Fibroblast of pulmonary artery (primary cell): ENCODE measurements around the gene SLC14A1.

Experiments
- DNase-seq: peaks from one replicate; pipeline ENCODE4 v3.0.0-alpha.2; 2010; ENCODE audit warnings: low read depth
- H3K4me3 ChIP-seq: replicated peaks from 2 replicates; pipeline ENCODE4 v1.5.1; 2011; ENCODE audit warnings: low read depth, mild to moderate bottlenecking, control low read depth, low read length, moderate library complexity
- TF ChIP-seq, protein P1 (sequence below): IDR thresholded peaks from 2 replicates; pipeline ENCODE4 v1.5.1; 2011; ENCODE audit warnings: mild to moderate bottlenecking, control low read depth, low read length, inconsistent platforms; ENCODE audit errors: missing control alignments

Gene SLC14A1

DNA sequence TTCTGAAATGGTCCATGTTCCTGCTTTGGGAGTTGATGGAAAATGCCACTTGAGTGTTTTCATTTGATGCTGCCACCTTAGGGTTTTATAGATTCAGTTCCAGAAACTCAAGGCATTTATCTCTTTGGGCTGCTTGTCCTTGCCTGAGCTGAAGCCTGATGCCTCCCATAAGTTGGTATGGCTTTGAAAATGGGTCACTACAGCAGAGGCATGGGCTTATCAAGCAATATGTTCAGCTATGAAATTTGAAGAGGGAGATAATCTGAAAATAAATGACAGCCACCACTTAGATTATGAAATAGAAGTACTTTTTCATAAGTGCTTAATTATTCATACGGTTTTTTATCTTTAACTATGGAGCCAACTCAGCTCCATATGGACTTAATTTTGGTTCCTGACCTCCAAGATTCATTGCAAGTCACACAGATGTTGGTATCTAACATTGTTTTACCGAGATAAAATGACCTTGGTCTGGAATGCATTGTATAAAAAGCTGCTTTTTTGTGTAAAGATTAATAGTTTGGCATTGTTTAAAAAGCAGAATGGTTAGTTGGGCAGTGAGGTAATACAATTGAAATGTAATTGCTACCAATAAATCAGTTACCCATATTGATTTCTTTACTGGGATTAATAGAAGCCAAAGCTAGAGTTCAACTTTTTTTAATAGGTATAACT is 4.5 kb downstream of the SLC14A1 start:
- no peak overlapping the region for H3K4me3 ChIP-seq
- DNase-seq, result peak; percentile 57
- TF ChIP-seq, protein P1, sequence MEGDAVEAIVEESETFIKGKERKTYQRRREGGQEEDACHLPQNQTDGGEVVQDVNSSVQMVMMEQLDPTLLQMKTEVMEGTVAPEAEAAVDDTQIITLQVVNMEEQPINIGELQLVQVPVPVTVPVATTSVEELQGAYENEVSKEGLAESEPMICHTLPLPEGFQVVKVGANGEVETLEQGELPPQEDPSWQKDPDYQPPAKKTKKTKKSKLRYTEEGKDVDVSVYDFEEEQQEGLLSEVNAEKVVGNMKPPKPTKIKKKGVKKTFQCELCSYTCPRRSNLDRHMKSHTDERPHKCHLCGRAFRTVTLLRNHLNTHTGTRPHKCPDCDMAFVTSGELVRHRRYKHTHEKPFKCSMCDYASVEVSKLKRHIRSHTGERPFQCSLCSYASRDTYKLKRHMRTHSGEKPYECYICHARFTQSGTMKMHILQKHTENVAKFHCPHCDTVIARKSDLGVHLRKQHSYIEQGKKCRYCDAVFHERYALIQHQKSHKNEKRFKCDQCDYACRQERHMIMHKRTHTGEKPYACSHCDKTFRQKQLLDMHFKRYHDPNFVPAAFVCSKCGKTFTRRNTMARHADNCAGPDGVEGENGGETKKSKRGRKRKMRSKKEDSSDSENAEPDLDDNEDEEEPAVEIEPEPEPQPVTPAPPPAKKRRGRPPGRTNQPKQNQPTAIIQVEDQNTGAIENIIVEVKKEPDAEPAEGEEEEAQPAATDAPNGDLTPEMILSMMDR, result no peak

DNA sequence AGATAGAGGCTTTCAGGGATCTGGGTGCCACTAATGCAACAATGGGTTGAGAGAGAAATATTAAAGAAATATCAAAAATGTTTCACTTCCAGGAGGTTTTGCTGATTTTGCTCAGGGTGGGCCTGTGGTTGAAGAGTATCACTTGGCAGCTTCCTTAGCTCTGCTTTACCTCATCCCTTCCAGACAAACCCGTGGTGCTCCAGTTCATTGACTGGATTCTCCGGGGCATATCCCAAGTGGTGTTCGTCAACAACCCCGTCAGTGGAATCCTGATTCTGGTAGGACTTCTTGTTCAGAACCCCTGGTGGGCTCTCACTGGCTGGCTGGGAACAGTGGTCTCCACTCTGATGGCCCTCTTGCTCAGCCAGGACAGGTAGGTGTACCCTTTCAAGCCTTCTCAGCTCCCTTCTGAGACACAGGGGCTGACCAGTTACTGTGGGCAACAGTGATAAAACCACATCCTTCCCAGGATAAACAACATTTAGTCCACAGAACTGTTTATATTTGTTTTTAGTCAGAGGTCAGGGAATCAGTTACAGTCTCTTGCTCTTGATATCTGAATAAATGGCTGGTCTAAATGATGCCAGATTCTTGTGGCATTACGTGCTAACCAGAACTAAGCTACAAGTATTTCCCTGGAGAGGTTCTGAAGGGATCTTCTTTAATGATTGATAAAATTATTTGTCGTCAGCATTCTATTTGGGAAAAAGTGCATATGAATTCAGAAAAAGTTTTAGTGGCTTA is 7.0 kb downstream of the SLC14A1 start:
- TF ChIP-seq, protein P1, result no peak
- no peak for DNase-seq
- H3K4me3 ChIP-seq, result no peak overlapping the region

DNA sequence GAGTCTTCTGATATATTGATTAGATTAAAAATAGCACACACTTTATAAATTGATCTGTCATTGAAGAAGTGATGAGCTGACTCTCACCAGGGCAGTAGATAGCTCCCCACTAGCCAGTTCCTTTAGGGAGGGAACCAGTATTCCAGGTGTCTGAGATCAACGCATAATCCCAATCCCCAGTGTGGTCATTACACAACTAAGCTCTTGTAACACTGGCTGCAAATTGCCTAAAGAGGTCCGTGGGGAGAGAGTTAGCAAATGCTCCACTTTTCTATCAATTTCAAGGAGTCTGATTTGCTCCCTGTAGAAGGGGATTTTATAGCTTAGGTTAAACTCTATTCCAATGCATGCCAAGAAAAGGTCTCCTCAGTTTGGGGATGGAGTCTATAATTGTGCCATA is 7.7 kb downstream of the SLC14A1 start:
- TF ChIP-seq, protein P1, result no peak
- H3K4me3 ChIP-seq, result no peak overlapping the region
- DNase-seq, result no peak

DNA sequence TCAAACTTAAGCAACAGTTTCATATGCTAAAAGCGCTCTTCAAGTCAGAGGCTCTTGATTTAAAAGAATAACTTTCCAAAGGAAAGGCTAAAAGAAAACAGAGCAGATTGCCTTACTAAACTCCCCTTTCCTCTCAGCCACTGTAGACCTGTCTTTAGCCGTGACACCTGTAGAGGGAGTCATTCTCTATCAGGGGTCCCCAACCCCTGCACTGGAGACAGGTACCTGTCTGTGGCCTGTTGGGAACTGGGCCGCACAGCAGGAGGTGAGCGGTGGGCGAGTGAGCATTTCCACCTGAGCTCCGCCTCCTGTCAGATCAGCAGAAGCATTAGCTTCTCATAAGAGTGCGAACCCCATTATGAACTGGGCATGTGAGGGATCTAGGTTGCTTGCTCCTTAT is 9.6 kb downstream of the SLC14A1 start:
- TF ChIP-seq, protein P1, result no peak
- DNase-seq, result no peak
- no peak overlapping the region for H3K4me3 ChIP-seq

DNA sequence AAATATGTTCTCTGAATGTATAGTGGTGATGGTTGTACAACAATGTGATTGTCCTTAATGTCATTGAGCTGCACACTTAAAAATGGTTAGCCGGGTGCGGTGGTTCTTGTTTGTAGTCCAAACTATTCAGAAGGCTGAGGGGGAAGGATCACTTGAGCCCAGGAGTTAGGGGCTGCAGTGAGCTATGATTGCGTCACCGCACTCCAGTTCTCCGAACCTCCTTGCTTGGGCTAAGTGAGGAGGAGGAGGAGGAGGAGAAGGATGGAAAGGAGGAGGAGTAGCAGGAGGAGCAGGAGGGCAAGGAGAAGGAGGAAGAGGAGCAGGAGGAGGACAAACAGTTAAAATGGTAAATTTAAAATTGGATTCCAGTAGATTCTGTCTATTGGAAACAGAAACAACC is 10.5 kb downstream of the SLC14A1 start:
- no peak for DNase-seq
- no peak overlapping the region for H3K4me3 ChIP-seq
- TF ChIP-seq, protein P1, result no peak

DNA sequence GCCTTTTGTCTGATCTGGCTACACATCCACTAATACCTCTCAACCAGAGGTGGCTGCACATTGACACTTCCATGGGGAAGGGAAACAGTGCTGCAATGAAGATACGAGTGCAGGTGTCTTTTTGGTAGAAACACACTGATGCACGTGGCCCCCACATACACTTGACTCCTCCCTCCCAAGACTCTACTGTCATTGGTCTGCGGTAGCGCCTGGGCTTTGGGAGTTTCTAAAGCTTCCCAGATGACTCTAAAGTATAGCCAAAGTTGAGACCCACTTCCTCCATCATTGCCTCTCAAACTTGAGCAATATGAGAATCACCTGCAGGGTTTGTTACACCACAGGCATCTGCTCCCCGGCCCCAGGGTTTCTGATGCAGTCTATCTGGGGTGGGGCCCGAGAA is 11.0 kb downstream of the SLC14A1 start:
- DNase-seq, result no peak
- no peak overlapping the region for H3K4me3 ChIP-seq
- TF ChIP-seq, protein P1, result no peak

DNA sequence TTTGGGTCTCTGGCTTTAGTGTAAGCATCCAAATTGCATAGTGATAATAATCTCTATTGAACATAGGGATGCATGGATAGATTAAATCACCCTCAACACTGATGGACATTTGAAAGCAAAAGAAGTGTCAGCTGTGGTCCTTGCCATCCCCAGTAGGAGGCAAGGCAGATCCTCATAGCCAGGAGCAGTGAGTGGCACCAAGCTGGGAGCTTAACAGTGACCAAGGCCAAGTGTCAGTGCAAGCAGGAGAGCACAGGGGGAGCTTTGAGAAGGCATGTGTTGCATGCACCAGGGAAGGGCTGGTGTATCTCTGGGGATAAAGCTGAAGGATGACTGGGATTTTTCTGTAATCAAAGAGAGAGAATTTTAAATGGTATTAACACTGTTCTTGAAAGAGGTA is 14.7 kb downstream of the SLC14A1 start:
- TF ChIP-seq, protein P1, result peak; percentile 1
- DNase-seq, result no peak
- H3K4me3 ChIP-seq, result no peak overlapping the region
